Nephron (organoid): ENCODE data around the gene SHCBP1L.
"Not testable (repeated sequence)": the region's sequence is repeated elsewhere in the genome, so short reads cannot be mapped to it uniquely, and the experiment has no call there.

Source experiments
- H3K27ac Mint-ChIP-seq, 3 experiments: 2 replicates each; pipeline ENCODE4 v1.8.0; 2020; ENCODE audit warnings: mixed read lengths in 3 of 3, mild to moderate bottlenecking in 2 of 3, moderate library complexity in 1 of 3
- H3K27me3 Mint-ChIP-seq: 2 replicates; pipeline ENCODE4 v1.8.0; 2021; ENCODE audit warnings: low read depth, mild to moderate bottlenecking, moderate library complexity, mixed read lengths
- H3K36me3 Mint-ChIP-seq: 2 replicates; pipeline ENCODE4 v1.8.0; 2020; ENCODE audit warnings: low read depth, mixed read lengths
- H3K4me1 Mint-ChIP-seq: 2 replicates; pipeline ENCODE4 v1.8.0; 2020; ENCODE audit warnings: mixed read lengths
- H3K4me3 Mint-ChIP-seq, 3 experiments: 2 replicates each; pipeline ENCODE4 v1.8.0; 2020; ENCODE audit warnings: mild to moderate bottlenecking in 3 of 3, mixed read lengths in 3 of 3, moderate library complexity in 2 of 3
- H3K9me3 Mint-ChIP-seq: 2 replicates; pipeline ENCODE4 v1.8.0; 2020; ENCODE audit warnings: mixed read lengths
- CTCF ChIP-seq, 3 experiments: fragments of 200-600 bp; sonication (generic); IDR thresholded peaks; one replicate each; pipeline ENCODE4 v1.5.0; 2021; ENCODE audit warnings: antibody characterized with exemption in 3 of 3; ENCODE audit not compliant: unreplicated experiment in 3 of 3

The SHCBP1L gene

GRCh38 chr1:182960046-182960445 is 7.1 kb upstream of the SHCBP1L start:
- Mint-ChIP-seq H3K27ac (no peak overlapping the region), H3K27me3 (no peaks in the 10 kb centered on the region), H3K4me3 (no peak overlapping the region), H3K36me3 (no peaks in the 10 kb centered on the region), H3K4me1 (peaks cover 10% of the 10 kb centered on the region), H3K9me3 (no peaks in the 10 kb centered on the region)
- TF ChIP-seq CTCF (IDR thresholded peaks at IDR 0.05; ENCODE audit: unreplicated experiment in 3 of 3) = no peak

GRCh38 chr1:182957902-182958395 is 5.0 kb upstream of the SHCBP1L start:
- no peak for TF ChIP-seq CTCF (IDR thresholded peaks at IDR 0.05; ENCODE audit: unreplicated experiment in 3 of 3)

GRCh38 chr1:182956708-182957365 is 3.9 kb upstream of the SHCBP1L start:
- no peak for TF ChIP-seq CTCF (IDR thresholded peaks at IDR 0.05; ENCODE audit: unreplicated experiment in 3 of 3)
- Mint-ChIP-seq H3K36me3 (no peaks in the 10 kb centered on the region), H3K9me3 (no peaks in the 10 kb centered on the region), H3K4me1 (no peaks in the 10 kb centered on the region), H3K4me3 (no peak overlapping the region), H3K27me3 (no peaks in the 10 kb centered on the region), H3K27ac (no peak overlapping the region)

More at GRCh38 chr1:182957902-182958395, 5.0 kb upstream of the SHCBP1L start:
- no peaks in the 10 kb centered on the region for H3K27me3 Mint-ChIP-seq
- peaks cover 8% of the 10 kb centered on the region for H3K4me1 Mint-ChIP-seq
- H3K27ac Mint-ChIP-seq = no peak overlapping the region
- H3K9me3 Mint-ChIP-seq = no peaks in the 10 kb centered on the region
- H3K4me3 Mint-ChIP-seq = no peak overlapping the region
- no peaks in the 10 kb centered on the region for H3K36me3 Mint-ChIP-seq

GRCh38 chr1:182955596-182956588 is 2.9 kb upstream of the SHCBP1L start:
- Mint-ChIP-seq H3K9me3 (no peaks in the 10 kb centered on the region), H3K4me1 (no peaks in the 10 kb centered on the region), H3K27ac (no peak overlapping the region), H3K4me3 (no peak overlapping the region), H3K27me3 (no peaks in the 10 kb centered on the region), H3K36me3 (no peaks in the 10 kb centered on the region)
- no peak for TF ChIP-seq CTCF (IDR thresholded peaks at IDR 0.05; ENCODE audit: unreplicated experiment in 3 of 3)

GRCh38 chr1:182953826-182954225 is 860 bp upstream of the SHCBP1L start:
- Mint-ChIP-seq H3K9me3 (no peaks in the 10 kb centered on the region), H3K27ac (no peak overlapping the region), H3K27me3 (no peaks in the 10 kb centered on the region), H3K4me1 (no peaks in the 10 kb centered on the region), H3K4me3 (no peak overlapping the region), H3K36me3 (no peaks in the 10 kb centered on the region)
- no peak for TF ChIP-seq CTCF (IDR thresholded peaks at IDR 0.05; ENCODE audit: unreplicated experiment in 3 of 3)

- not testable (repeated sequence) for H3K4me1 Mint-ChIP-seq, H3K9me3 Mint-ChIP-seq, H3K36me3 Mint-ChIP-seq, H3K27ac Mint-ChIP-seq, H3K4me3 Mint-ChIP-seq
- H3K27me3 Mint-ChIP-seq = peaks cover 15% of the 10 kb centered on the region
Measured at GRCh38 chr1:182943336-182943735, 9.6 kb downstream of the SHCBP1L start.

- not testable (repeated sequence) for H3K4me1 Mint-ChIP-seq, H3K36me3 Mint-ChIP-seq, H3K9me3 Mint-ChIP-seq, H3K27ac Mint-ChIP-seq
- Mint-ChIP-seq H3K4me3 (peak overlapping the region; percentile 73 to 77 (median 74)), H3K27me3 (peaks cover 21% of the 10 kb centered on the region)
Measured at GRCh38 chr1:182942145-182942544, 10.8 kb downstream of the SHCBP1L start.
